HepG2 (cell line): ENCODE measurements around the gene FERMT2. TPM values are rescaled to one million over a fixed set of nuclear protein-coding genes. Genes with fewer than 3 reads are reported as not detected.

Experiments
- DNMT3B ChIP-seq: conservative IDR thresholded peaks from 2 replicates; pipeline ENCODE4 v1.6.1; 2016; ENCODE audit warnings: missing biosample characterization, control low read depth
- KDM2A ChIP-seq: sonication (generic); formaldehyde crosslinking; IDR thresholded peaks from 2 replicates; pipeline ENCODE4 v1.4.0; 2020; ENCODE audit warnings: low read depth, missing genetic modification reagents, borderline replicate concordance
- MTA1 ChIP-seq: sonication (generic); formaldehyde crosslinking; IDR thresholded peaks from 2 replicates; pipeline ENCODE4 v1.4.0; 2020; ENCODE audit warnings: missing genetic modification reagents, mild to moderate bottlenecking, borderline replicate concordance
- SSRP1 ChIP-seq: IDR thresholded peaks from 2 replicates; pipeline ENCODE4 v1.6.1; 2016; ENCODE audit warnings: control low read depth
- ZNF10 ChIP-seq: sonication (generic); formaldehyde crosslinking; IDR thresholded peaks from 2 replicates; pipeline ENCODE4 v1.4.0; 2020; ENCODE audit warnings: mild to moderate bottlenecking, low read depth, missing genetic modification reagents, borderline replicate concordance
- ZNF326 ChIP-seq: sonication (generic); formaldehyde crosslinking; IDR thresholded peaks from 2 replicates; pipeline ENCODE4 v1.4.0; 2020; ENCODE audit warnings: missing genetic modification reagents, borderline replicate concordance
- ZNF672 ChIP-seq: sonication (generic); formaldehyde crosslinking; IDR thresholded peaks from 2 replicates; pipeline ENCODE4 v1.8.1; 2022; ENCODE audit warnings: missing genetic modification reagents
- ZNF674 ChIP-seq: sonication (generic); formaldehyde crosslinking; IDR thresholded peaks from 2 replicates; pipeline ENCODE4 v1.5.0; 2020; ENCODE audit warnings: low read depth, mild to moderate bottlenecking, missing genetic modification reagents
- ZNF773 ChIP-seq: sonication (generic); formaldehyde crosslinking; IDR thresholded peaks from 2 replicates; pipeline ENCODE4 v1.4.0; 2020; ENCODE audit warnings: missing genetic modification reagents, borderline replicate concordance
- polyA plus RNA-seq, 8 experiments: library from polyadenylated mRNA; depleted of rRNA in 3 of 8; stranded (reverse) in 7 of 8; unstranded in 1 of 8; fragments of >200 nt; fragmentation: Illumina TruSeq in 4 of 8; extraction: Trizol in 4 of 8; gene quantifications; 2 replicates each; pipeline versions ENCODE4 v1.2.1 to v1.2.3, GENCODE V29; 2011 to 2016; ENCODE audit warnings: low read depth in 4 of 8, missing spikeins in 1 of 8, mixed read lengths in 1 of 8; ENCODE audit not compliant: insufficient read depth in 1 of 8
- total RNA-seq, 5 experiments: library from RNA; depleted of rRNA; stranded (reverse); fragments of >200 nt; fragmentation: Illumina TruSeq; extraction: Trizol; gene quantifications; 2 replicates each; pipeline ENCODE4 v1.2.3, GENCODE V29; 2016; ENCODE audit warnings: low read depth in 1 of 5
- TF ChIP-seq, protein P1 (sequence below): sonication (generic); formaldehyde crosslinking; IDR thresholded peaks from one replicate; pipeline ENCODE4 v1.5.1; 2020; ENCODE audit warnings: mild to moderate bottlenecking, missing genetic modification reagents; ENCODE audit errors: not compliant biosample characterization
- TF ChIP-seq, protein P2 (sequence below): sonication (generic); formaldehyde crosslinking; IDR thresholded peaks from 2 replicates; pipeline ENCODE4 v1.4.0; 2020; ENCODE audit warnings: missing genetic modification reagents, borderline replicate concordance
- TF ChIP-seq, protein P3 (sequence below): sonication (generic); formaldehyde crosslinking; IDR thresholded peaks from 2 replicates; pipeline ENCODE4 v1.4.0; 2020; ENCODE audit warnings: mild to moderate bottlenecking, low read depth, missing genetic modification reagents
- TF ChIP-seq, protein P4 (sequence below): sonication (generic); formaldehyde crosslinking; IDR thresholded peaks from 2 replicates; pipeline ENCODE4 v1.8.1; 2022; ENCODE audit warnings: low read depth, mild to moderate bottlenecking, missing genetic modification reagents

The FERMT2 gene
- total and polyA plus RNA-seq, 2 of the 13 experiments (the other 11 are each of a cell fraction or from before 2014, with no cell fraction given): 36.2 to 60.4 TPM

DNA sequence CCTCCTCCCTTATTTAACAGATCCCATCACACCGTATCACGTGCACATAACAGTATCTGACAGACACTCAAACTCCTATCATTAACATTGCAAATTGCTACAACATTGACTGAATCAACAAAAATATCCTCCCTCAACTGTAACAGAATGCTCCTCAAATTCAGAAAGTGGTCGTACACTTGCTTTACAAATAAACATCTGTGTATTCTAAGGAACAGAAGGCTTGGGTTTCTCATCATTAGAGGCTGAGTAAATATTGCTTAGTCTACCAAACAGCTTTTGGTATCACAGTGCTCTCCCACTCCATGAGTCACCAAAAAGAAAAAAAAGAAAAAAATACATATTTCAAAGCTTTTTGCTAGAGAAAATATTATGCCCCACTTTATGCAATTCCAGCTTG lies 23.9 kb downstream of the FERMT2 start (continued):
- TF ChIP-seq, protein P1, sequence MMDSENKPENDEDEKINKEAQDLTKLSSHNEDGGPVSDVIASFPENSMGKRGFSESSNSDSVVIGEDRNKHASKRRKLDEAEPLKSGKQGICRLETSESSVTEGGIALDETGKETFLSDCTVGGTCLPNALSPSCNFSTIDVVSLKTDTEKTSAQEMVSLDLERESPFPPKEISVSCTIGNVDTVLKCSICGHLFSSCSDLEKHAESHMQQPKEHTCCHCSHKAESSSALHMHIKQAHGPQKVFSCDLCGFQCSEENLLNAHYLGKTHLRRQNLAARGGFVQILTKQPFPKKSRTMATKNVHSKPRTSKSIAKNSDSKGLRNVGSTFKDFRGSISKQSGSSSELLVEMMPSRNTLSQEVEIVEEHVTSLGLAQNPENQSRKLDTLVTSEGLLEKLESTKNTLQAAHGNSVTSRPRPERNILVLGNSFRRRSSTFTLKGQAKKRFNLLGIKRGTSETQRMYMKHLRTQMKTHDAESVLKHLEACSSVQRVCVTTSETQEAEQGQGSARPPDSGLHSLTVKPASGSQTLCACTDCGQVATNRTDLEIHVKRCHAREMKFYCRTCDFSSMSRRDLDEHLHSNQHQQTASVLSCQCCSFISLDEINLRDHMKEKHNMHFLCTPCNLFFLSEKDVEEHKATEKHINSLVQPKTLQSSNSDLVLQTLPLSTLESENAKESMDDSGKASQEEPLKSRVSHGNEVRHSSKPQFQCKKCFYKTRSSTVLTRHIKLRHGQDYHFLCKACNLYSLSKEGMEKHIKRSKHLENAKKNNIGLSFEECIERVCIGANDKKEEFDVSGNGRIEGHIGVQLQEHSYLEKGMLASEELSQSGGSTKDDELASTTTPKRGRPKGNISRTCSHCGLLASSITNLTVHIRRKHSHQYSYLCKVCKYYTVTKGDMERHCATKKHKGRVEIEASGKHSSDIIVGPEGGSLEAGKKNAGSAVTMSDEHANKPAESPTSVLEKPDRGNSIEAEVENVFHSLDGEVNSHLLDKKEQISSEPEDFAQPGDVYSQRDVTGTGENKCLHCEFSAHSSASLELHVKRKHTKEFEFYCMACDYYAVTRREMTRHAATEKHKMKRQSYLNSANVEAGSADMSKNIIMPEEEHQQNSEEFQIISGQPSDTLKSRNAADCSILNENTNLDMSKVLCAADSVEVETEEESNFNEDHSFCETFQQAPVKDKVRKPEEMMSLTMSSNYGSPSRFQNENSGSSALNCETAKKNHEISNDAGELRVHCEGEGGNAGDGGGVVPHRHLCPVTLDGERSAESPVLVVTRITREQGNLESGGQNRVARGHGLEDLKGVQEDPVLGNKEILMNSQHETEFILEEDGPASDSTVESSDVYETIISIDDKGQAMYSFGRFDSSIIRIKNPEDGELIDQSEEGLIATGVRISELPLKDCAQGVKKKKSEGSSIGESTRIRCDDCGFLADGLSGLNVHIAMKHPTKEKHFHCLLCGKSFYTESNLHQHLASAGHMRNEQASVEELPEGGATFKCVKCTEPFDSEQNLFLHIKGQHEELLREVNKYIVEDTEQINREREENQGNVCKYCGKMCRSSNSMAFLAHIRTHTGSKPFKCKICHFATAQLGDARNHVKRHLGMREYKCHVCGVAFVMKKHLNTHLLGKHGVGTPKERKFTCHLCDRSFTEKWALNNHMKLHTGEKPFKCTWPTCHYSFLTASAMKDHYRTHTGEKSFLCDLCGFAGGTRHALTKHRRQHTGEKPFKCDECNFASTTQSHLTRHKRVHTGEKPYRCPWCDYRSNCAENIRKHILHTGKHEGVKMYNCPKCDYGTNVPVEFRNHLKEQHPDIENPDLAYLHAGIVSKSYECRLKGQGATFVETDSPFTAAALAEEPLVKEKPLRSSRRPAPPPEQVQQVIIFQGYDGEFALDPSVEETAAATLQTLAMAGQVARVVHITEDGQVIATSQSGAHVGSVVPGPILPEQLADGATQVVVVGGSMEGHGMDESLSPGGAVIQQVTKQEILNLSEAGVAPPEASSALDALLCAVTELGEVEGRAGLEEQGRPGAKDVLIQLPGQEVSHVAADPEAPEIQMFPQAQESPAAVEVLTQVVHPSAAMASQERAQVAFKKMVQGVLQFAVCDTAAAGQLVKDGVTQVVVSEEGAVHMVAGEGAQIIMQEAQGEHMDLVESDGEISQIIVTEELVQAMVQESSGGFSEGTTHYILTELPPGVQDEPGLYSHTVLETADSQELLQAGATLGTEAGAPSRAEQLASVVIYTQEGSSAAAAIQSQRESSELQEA (CRISPR knock-in tag): no peak
- no peak for TF ChIP-seq ZNF773 (CRISPR knock-in tag)
- TF ChIP-seq ZNF672 (CRISPR knock-in tag): no peak
- no peak for TF ChIP-seq MTA1
- no peak for TF ChIP-seq SSRP1
- no peak for TF ChIP-seq ZNF326 (CRISPR knock-in tag)
- TF ChIP-seq, protein P2, sequence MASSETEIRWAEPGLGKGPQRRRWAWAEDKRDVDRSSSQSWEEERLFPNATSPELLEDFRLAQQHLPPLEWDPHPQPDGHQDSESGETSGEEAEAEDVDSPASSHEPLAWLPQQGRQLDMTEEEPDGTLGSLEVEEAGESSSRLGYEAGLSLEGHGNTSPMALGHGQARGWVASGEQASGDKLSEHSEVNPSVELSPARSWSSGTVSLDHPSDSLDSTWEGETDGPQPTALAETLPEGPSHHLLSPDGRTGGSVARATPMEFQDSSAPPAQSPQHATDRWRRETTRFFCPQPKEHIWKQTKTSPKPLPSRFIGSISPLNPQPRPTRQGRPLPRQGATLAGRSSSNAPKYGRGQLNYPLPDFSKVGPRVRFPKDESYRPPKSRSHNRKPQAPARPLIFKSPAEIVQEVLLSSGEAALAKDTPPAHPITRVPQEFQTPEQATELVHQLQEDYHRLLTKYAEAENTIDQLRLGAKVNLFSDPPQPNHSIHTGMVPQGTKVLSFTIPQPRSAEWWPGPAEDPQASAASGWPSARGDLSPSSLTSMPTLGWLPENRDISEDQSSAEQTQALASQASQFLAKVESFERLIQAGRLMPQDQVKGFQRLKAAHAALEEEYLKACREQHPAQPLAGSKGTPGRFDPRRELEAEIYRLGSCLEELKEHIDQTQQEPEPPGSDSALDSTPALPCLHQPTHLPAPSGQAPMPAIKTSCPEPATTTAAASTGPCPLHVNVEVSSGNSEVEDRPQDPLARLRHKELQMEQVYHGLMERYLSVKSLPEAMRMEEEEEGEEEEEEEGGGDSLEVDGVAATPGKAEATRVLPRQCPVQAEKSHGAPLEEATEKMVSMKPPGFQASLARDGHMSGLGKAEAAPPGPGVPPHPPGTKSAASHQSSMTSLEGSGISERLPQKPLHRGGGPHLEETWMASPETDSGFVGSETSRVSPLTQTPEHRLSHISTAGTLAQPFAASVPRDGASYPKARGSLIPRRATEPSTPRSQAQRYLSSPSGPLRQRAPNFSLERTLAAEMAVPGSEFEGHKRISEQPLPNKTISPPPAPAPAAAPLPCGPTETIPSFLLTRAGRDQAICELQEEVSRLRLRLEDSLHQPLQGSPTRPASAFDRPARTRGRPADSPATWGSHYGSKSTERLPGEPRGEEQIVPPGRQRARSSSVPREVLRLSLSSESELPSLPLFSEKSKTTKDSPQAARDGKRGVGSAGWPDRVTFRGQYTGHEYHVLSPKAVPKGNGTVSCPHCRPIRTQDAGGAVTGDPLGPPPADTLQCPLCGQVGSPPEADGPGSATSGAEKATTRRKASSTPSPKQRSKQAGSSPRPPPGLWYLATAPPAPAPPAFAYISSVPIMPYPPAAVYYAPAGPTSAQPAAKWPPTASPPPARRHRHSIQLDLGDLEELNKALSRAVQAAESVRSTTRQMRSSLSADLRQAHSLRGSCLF: no peak
- TF ChIP-seq KDM2A (CRISPR knock-in tag): no peak
- no peak for TF ChIP-seq ZNF10 (CRISPR knock-in tag)
- TF ChIP-seq, protein P3, sequence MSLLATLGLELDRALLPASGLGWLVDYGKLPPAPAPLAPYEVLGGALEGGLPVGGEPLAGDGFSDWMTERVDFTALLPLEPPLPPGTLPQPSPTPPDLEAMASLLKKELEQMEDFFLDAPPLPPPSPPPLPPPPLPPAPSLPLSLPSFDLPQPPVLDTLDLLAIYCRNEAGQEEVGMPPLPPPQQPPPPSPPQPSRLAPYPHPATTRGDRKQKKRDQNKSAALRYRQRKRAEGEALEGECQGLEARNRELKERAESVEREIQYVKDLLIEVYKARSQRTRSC: no peak
- no peak for TF ChIP-seq DNMT3B (CRISPR knock-in tag)
- TF ChIP-seq ZNF674: no peak
- TF ChIP-seq, protein P4, sequence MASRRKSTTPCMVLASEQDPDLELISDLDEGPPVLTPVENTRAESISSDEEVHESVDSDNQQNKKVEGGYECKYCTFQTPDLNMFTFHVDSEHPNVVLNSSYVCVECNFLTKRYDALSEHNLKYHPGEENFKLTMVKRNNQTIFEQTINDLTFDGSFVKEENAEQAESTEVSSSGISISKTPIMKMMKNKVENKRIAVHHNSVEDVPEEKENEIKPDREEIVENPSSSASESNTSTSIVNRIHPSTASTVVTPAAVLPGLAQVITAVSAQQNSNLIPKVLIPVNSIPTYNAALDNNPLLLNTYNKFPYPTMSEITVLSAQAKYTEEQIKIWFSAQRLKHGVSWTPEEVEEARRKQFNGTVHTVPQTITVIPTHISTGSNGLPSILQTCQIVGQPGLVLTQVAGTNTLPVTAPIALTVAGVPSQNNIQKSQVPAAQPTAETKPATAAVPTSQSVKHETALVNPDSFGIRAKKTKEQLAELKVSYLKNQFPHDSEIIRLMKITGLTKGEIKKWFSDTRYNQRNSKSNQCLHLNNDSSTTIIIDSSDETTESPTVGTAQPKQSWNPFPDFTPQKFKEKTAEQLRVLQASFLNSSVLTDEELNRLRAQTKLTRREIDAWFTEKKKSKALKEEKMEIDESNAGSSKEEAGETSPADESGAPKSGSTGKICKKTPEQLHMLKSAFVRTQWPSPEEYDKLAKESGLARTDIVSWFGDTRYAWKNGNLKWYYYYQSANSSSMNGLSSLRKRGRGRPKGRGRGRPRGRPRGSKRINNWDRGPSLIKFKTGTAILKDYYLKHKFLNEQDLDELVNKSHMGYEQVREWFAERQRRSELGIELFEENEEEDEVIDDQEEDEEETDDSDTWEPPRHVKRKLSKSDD (CRISPR knock-in tag): no peak
